GM21423 (cell line): ENCODE results near the gene MPP3.
A peak's percentile ranks its signal among the peaks of the same experiment; 100 is the strongest.

Source experiments
- ATAC-seq: cut with Tn5 transposase; IDR thresholded peaks from one replicate; pipeline ENCODE4 v1.9.1; 2021; ENCODE audit warnings: mild to moderate bottlenecking, moderate library complexity; ENCODE audit not compliant: unreplicated experiment

The MPP3 gene

GRCh38 chr17:43753493-43754129 is 79.3 kb downstream of the MPP3 start:
- peak; percentile 52 for ATAC-seq
